ENCODE measurements around the gene CPT1B.
"Not testable (repeated sequence)": the region's sequence is repeated elsewhere in the genome, so short reads cannot be mapped to it uniquely, and the experiment has no call there.

CPT1B gene

DNA sequence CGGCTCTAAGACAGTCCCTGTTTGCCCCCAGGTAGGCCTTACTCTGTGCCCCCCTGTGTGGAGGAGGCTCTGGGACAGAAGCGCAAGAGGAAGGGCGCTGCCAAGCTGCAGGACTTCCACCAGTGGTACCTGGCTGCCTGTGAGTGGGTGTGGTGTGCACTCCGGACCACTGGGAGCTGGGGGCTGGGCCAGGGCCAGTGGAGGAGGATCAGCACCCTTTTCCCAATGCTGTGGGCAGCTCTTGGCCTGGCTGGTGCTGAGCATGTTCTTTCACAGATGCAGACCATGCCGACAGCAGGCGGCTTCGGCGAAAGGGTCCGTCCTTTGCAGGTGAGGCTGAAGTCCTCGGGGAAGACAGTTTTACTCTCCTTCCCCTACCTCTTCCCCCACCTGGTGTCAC lies 56.5 kb downstream of the CPT1B start:
- Mint-ChIP-seq H3K36me3 (ENCODE audit: low read depth) (peaks cover 19% of the 10 kb centered on the region), H3K4me3 (no peak overlapping the region), H3K4me1 (ENCODE audit: low read depth) (peaks cover 7% of the 10 kb centered on the region)

DNA sequence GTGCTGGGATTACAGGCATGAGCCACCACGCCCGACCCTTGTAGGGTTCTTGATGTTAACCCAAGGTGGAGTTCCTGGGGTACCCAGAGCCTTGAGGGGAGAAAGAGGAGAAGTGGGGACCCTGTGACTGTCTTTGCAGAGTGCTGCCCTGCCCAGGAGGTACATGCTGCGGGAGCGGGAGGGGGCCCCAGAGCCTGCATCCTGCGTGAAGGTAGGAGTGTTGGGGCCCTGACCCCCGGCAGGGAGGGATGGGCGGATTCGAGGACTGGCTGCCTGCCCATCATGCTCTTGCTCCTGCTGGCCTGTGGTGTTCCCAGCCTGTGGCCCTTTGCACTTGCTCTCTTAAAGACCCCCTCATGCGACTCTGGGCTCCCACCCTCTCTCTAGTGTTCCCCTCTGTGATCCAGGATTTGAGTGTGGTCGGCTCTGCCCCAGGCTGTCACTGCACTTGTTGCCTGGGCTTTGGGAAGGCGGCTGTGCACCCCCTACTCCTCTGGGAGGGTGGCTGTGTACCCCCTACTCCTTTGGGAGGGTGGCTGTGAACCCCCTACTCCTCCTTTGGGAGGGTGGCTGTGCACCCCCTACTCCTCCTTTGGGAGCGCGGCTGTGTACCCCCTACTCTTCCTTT lies 57.3 kb downstream of the CPT1B start:
- Mint-ChIP-seq H3K27me3 (ENCODE audit: low read depth) (no peaks in the 10 kb centered on the region), H3K4me3 (no peak overlapping the region), H3K27ac (no peak overlapping the region), H3K4me1 (ENCODE audit: low read depth) (peaks cover 7% of the 10 kb centered on the region), H3K9me3 (no peaks in the 10 kb centered on the region), H3K36me3 (ENCODE audit: low read depth) (peaks cover 19% of the 10 kb centered on the region)

More for the DNA sequence above, 56.5 kb downstream of the CPT1B start:
- Mint-ChIP-seq H3K27ac (no peak overlapping the region), H3K9me3 (no peaks in the 10 kb centered on the region), H3K27me3 (ENCODE audit: low read depth) (no peaks in the 10 kb centered on the region)

DNA sequence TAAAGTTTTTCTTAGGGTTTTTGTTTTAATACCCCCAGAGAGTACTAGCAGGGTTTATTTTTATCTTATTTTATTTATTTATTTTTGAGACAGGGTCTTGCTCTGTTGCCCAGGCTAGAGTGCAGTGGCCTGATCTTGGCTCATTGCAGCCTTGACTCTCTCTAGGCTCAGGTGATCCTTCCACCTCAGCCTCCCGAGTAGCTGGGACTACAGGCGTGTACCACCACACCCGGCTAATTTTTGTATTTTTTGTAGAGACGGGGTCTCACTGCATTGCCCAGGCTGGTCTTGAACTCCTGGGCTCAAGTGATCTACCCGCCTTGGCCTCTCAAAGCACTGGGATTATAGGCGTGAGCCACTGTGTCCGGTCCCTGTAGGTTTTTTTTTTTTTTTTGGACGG lies 58.0 kb downstream of the CPT1B start:
- not testable (repeated sequence) for H3K4me1 Mint-ChIP-seq (ENCODE audit: low read depth); H3K27ac Mint-ChIP-seq; H3K27me3 Mint-ChIP-seq (ENCODE audit: low read depth); H3K9me3 Mint-ChIP-seq; H3K4me3 Mint-ChIP-seq
- peaks cover 23% of the 10 kb centered on the region for H3K36me3 Mint-ChIP-seq (ENCODE audit: low read depth)

DNA sequence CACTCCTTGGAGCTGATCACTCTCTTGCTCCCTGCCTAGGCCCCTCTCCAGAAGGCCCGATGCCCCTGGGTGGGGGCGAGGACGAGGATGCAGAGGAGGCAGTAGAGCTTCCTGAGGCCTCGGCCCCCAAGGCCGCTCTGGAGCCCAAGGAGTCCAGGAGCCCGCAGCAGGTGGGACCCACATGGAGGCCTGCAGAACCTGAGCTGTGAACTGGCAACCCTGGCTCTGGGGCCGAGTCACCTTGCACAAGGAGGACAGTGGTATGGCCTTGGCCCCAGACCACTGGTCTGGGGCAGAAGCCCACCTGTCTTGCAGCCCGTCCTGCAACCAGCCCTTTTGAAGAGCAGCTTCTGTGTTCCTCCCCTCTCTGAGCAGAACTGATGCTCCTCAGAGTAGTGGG lies 59.1 kb downstream of the CPT1B start:
- Mint-ChIP-seq H3K27ac (no peak overlapping the region), H3K27me3 (ENCODE audit: low read depth) (no peaks in the 10 kb centered on the region), H3K4me1 (ENCODE audit: low read depth) (peaks cover 4% of the 10 kb centered on the region), H3K36me3 (ENCODE audit: low read depth) (peaks cover 21% of the 10 kb centered on the region), H3K9me3 (no peaks in the 10 kb centered on the region), H3K4me3 (no peak overlapping the region)
